GM10266 (cell line): ENCODE measurements around the gene PTRHD1.
"Not testable (repeated sequence)": the region's sequence is repeated elsewhere in the genome, so short reads cannot be mapped to it uniquely, and the experiment has no call there.

ENCODE experiments used
- DNase-seq: peaks from one replicate; pipeline ENCODE4 v3.0.0; 2012; ENCODE audit errors: extremely low spot score
- TF ChIP-seq, protein P1 (sequence below): IDR thresholded peaks from 2 replicates; pipeline ENCODE4 v1.5.1; 2012; ENCODE audit warnings: mild to moderate bottlenecking, low read depth; ENCODE audit not compliant: control insufficient read depth, insufficient read depth; ENCODE audit errors: missing control alignments

The PTRHD1 gene

DNA sequence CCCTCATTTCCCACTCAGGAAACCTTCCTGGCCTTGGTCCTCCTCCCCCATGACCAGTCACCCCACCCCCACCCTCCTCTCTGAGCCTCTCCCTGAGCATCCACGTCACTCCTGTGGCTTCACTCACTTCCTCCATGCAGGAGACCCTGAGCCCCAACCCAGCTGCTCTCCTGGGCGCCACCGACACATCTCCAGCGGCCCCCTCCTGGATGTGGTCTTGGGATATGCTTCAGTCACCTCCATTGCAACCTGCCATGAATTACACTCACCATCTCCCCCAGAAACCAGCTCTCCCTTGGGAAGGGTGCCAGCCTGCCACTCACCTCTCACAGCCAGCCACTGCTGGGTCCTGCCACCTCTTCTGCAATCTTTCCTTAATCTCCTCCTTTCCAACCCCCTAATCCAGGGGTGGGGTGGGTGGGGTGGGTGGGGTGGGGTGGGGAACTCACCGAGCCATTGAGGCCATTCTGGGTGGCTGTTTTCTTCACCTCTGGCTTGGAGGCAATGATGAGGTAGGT lies 44.9 kb upstream of the PTRHD1 start:
- no peak for DNase-seq
- TF ChIP-seq, protein P1, sequence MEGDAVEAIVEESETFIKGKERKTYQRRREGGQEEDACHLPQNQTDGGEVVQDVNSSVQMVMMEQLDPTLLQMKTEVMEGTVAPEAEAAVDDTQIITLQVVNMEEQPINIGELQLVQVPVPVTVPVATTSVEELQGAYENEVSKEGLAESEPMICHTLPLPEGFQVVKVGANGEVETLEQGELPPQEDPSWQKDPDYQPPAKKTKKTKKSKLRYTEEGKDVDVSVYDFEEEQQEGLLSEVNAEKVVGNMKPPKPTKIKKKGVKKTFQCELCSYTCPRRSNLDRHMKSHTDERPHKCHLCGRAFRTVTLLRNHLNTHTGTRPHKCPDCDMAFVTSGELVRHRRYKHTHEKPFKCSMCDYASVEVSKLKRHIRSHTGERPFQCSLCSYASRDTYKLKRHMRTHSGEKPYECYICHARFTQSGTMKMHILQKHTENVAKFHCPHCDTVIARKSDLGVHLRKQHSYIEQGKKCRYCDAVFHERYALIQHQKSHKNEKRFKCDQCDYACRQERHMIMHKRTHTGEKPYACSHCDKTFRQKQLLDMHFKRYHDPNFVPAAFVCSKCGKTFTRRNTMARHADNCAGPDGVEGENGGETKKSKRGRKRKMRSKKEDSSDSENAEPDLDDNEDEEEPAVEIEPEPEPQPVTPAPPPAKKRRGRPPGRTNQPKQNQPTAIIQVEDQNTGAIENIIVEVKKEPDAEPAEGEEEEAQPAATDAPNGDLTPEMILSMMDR: no peak

GRCh38 chr2:24836706-24837105 lies 43.5 kb upstream of the PTRHD1 start:
- no peak for DNase-seq
- TF ChIP-seq, protein P1: no peak

DNA sequence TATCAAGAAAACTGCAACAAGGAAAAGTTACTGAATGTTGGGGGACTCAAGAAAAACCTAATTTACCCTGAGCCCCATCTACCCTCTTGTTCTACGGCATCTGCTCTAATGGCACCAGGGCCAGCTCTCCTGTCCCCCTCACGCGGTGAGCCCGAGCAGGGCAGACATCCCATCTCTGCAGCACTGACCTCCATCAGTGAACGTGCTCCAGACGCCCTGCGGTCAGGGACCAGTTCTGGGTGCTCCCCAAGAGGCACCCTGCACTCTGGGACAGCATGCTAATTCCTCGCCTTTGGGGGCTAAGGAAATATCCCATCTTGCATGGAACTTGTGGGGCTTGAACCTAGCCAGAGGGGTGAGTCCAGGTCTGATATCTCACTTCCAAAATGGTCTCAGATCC lies 43.0 kb upstream of the PTRHD1 start:
- DNase-seq: no peak
- TF ChIP-seq, protein P1: no peak

- not testable (repeated sequence) for DNase-seq
Measured at GRCh38 chr2:24835411-24835810, 42.2 kb upstream of the PTRHD1 start.

GRCh38 chr2:24834733-24835395 lies 41.7 kb upstream of the PTRHD1 start:
- TF ChIP-seq, protein P1: no peak
- DNase-seq: no peak

DNA sequence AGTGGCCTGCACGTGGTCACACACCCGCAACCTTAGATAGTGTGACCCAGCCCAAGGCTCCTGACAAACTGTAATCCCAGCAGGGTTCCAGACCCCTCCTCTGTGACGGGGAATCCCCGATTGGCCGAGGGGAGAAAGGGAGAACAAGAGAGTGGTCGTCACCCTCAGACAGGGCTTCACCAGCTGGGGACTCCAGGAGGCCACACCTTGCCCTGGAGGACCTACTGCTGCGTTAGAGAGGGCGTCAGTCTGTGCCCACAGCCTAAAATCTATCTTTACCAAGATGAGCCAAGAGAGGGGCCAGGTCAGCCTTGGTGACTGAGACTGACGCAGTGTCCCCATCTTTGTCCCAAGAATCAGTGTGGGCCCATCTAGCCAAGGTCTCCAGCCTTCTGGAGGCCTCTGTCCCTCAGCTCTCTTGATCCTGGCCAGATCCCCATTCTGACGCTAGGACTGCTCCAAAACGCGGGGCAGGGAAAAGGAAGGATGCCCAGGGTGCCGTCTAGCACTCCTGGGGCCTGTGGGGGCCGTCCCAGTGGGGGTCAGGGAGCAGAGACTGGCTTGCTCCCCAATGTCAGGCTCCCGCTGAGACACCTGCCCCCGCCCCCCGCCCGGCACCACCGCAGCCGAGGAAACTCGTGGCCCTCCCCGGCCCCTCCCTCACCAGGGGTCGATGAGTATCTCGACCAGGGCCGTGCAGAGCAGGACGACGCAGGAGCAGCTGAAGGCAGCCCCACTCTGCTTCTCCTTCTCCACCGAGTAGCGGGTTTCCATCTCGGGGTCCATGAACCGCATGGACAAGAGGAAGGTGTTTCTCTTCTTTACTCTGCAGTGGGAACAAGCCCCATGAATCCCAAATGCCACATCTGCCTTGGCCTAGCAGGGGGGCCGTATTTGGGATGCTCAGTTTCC lies 40.9 kb upstream of the PTRHD1 start:
- TF ChIP-seq, protein P1: no peak
- DNase-seq: no peak

- DNase-seq: no peak
- TF ChIP-seq, protein P1: no peak
Measured at GRCh38 chr2:24832931-24833701, 39.9 kb upstream of the PTRHD1 start.
